H9 (cell line): ENCODE measurements around the gene HSPBP1. TPM values are rescaled to one million over a fixed set of nuclear protein-coding genes. Genes with fewer than 3 reads are reported as not detected.
A peak's percentile ranks its signal among the peaks of the same experiment; 100 is the strongest.

Source experiments
- DNase-seq: peaks from one replicate; pipeline ENCODE4 v3.0.0-alpha.2; 2017
- H2AFZ ChIP-seq: one replicate; pipeline ENCODE4 v1.6.1; 2013; ENCODE audit warnings: mild to moderate bottlenecking, low read length, control low read depth, moderate library complexity
- H2AK5ac ChIP-seq: 2 replicates; pipeline ENCODE4 v1.6.1; 2013; ENCODE audit warnings: low read length, control low read depth, mixed read lengths; ENCODE audit not compliant: insufficient read length
- H2BK120ac ChIP-seq: one replicate; pipeline ENCODE4 v1.6.1; 2013; ENCODE audit warnings: low read depth, mild to moderate bottlenecking, low read length, control low read depth, inconsistent platforms; ENCODE audit not compliant: poor library complexity, severe bottlenecking
- H2BK12ac ChIP-seq: 2 replicates; pipeline ENCODE4 v1.6.1; 2013; ENCODE audit warnings: low read length, control low read depth, mixed read lengths, low read depth; ENCODE audit not compliant: insufficient read length
- H2BK15ac ChIP-seq: 2 replicates; pipeline ENCODE4 v1.6.1; 2013; ENCODE audit warnings: low read depth, low read length, control low read depth
- H2BK20ac ChIP-seq: one replicate; pipeline ENCODE4 v1.6.1; 2013; ENCODE audit warnings: low read depth, mild to moderate bottlenecking, low read length, control low read depth, inconsistent platforms; ENCODE audit not compliant: poor library complexity, severe bottlenecking
- H2BK5ac ChIP-seq: 2 replicates; pipeline ENCODE4 v1.6.1; 2013; ENCODE audit warnings: low read length, control low read depth, mixed read lengths; ENCODE audit not compliant: insufficient read length
- H3K14ac ChIP-seq: 2 replicates; pipeline ENCODE4 v1.6.1; 2013; ENCODE audit warnings: low read length, control low read depth; ENCODE audit not compliant: insufficient read depth
- H3K18ac ChIP-seq: 2 replicates; pipeline ENCODE4 v1.6.1; 2013; ENCODE audit warnings: low read depth, mild to moderate bottlenecking, mixed read lengths, low read length, control low read depth; ENCODE audit not compliant: insufficient read length
- H3K23ac ChIP-seq: 2 replicates; pipeline ENCODE4 v1.6.1; 2013; ENCODE audit warnings: low read length, control low read depth, mixed read lengths, low read depth; ENCODE audit not compliant: insufficient read length
- H3K23me2 ChIP-seq: 2 replicates; pipeline ENCODE4 v1.6.1; 2013; ENCODE audit warnings: low read depth, mild to moderate bottlenecking, mixed read lengths, low read length, control low read depth; ENCODE audit not compliant: insufficient read length, poor library complexity, severe bottlenecking
- H3K27ac ChIP-seq: 2 replicates; pipeline ENCODE4 v1.5.1; 2013; ENCODE audit warnings: low read length, control low read depth, mixed read lengths, low read depth; ENCODE audit not compliant: insufficient read length
- H3K27me3 ChIP-seq: 2 replicates; pipeline ENCODE4 v1.6.1; 2013; ENCODE audit warnings: low read length, control low read depth, inconsistent platforms; ENCODE audit not compliant: insufficient read depth
- H3K4ac ChIP-seq: 2 replicates; pipeline ENCODE4 v1.6.1; 2013; ENCODE audit warnings: low read depth, mild to moderate bottlenecking, control low read depth, inconsistent platforms, low read length, moderate library complexity
- H3K4me1 ChIP-seq: 2 replicates; pipeline ENCODE4 v1.6.1; 2013; ENCODE audit warnings: low read length, control low read depth, inconsistent platforms; ENCODE audit not compliant: insufficient read depth
- H3K4me2 ChIP-seq: 2 replicates; pipeline ENCODE4 v1.6.1; 2013; ENCODE audit warnings: low read length, control low read depth, mixed read lengths; ENCODE audit not compliant: insufficient read length, insufficient read depth
- H3K56ac ChIP-seq: 2 replicates; pipeline ENCODE4 v1.6.1; 2013; ENCODE audit warnings: low read depth, mild to moderate bottlenecking, mixed read lengths, low read length, control low read depth; ENCODE audit not compliant: insufficient read length
- H3K79me1 ChIP-seq: 2 replicates; pipeline ENCODE4 v1.6.1; 2013; ENCODE audit warnings: low read depth, mild to moderate bottlenecking, moderate library complexity, low read length, control low read depth, inconsistent platforms; ENCODE audit not compliant: insufficient read depth, poor library complexity, severe bottlenecking
- H3K79me2 ChIP-seq: 2 replicates; pipeline ENCODE4 v1.6.1; 2013; ENCODE audit warnings: low read length, control low read depth, inconsistent platforms; ENCODE audit not compliant: insufficient read depth
- H3K9ac ChIP-seq: 2 replicates; pipeline ENCODE4 v1.6.1; 2013; ENCODE audit warnings: low read length, control low read depth, mixed read lengths; ENCODE audit not compliant: insufficient read length; ENCODE audit errors: extremely low read depth
- H3K9me3 ChIP-seq: one replicate; pipeline ENCODE4 v1.6.1; 2013; ENCODE audit warnings: low read depth, low read length, inconsistent platforms; ENCODE audit not compliant: control insufficient read depth
- H3T11ph ChIP-seq: one replicate; pipeline ENCODE4 v1.6.1; 2013; ENCODE audit warnings: mild to moderate bottlenecking, low read length, control low read depth, inconsistent platforms
- H4K20me1 ChIP-seq: one replicate; pipeline ENCODE4 v1.6.1; 2013; ENCODE audit not compliant: control insufficient read depth, insufficient read length, insufficient read depth
- H4K5ac ChIP-seq: 2 replicates; pipeline ENCODE4 v1.6.1; 2013; ENCODE audit warnings: low read depth, mild to moderate bottlenecking, mixed read lengths, low read length, control low read depth; ENCODE audit not compliant: insufficient read length
- H4K8ac ChIP-seq: replicated peaks from 2 replicates; pipeline ENCODE4 v1.6.1; 2013; ENCODE audit warnings: low read length, control low read depth, mixed read lengths, low read depth; ENCODE audit not compliant: insufficient read length
- H4K91ac ChIP-seq: 2 replicates; pipeline ENCODE4 v1.6.1; 2013; ENCODE audit warnings: low read depth, mild to moderate bottlenecking, moderate library complexity, mixed read lengths, low read length, control low read depth; ENCODE audit not compliant: insufficient read length
- H3K27ac Mint-ChIP-seq, 3 experiments: 2 replicates in 2 of 3; 3 replicates in 1 of 3; pipeline ENCODE4 v1.8.0; 2020 to 2021; ENCODE audit warnings: mixed read lengths in 3 of 3, mild to moderate bottlenecking in 1 of 3, moderate library complexity in 1 of 3
- H3K27me3 Mint-ChIP-seq: 2 replicates; pipeline ENCODE4 v1.8.0; 2021; ENCODE audit warnings: low read depth, mild to moderate bottlenecking, moderate library complexity, mixed read lengths
- H3K36me3 Mint-ChIP-seq, 3 experiments: 2 replicates in 2 of 3; 3 replicates in 1 of 3; pipeline ENCODE4 v1.8.0; 2020 to 2021; ENCODE audit warnings: low read depth in 3 of 3, mixed read lengths in 3 of 3; ENCODE audit not compliant: insufficient read depth in 1 of 3
- H3K4me1 Mint-ChIP-seq, 2 experiments: 2 replicates each; pipeline ENCODE4 v1.8.0; 2020; ENCODE audit warnings: mixed read lengths in 2 of 2
- H3K4me3 Mint-ChIP-seq, 2 experiments: 2 replicates in 1 of 2; 3 replicates in 1 of 2; pipeline ENCODE4 v1.8.0; 2020 to 2021; ENCODE audit warnings: mild to moderate bottlenecking in 2 of 2, mixed read lengths in 2 of 2, moderate library complexity in 1 of 2
- H3K9me3 Mint-ChIP-seq, 2 experiments: 2 replicates in 1 of 2; 3 replicates in 1 of 2; pipeline ENCODE4 v1.8.0; 2020; ENCODE audit warnings: mild to moderate bottlenecking in 2 of 2, mixed read lengths in 2 of 2, moderate library complexity in 1 of 2
- CTCF ChIP-seq: fragments of 200-600 bp; sonication (generic); conservative IDR thresholded peaks from 3 replicates; pipeline ENCODE4 v1.8.0; 2021; ENCODE audit warnings: antibody characterized with exemption, mild to moderate bottlenecking
- WGBS: extraction: QIAGEN DNeasy Blood & Tissue Kit; methylation state at CpG from one replicate; pipeline ENCODE4 v1.1.7; 2013; ENCODE audit warnings: missing lambda C conversion rate, low lambda C conversion rate, mixed read lengths; ENCODE audit not compliant: insufficient read length; ENCODE audit errors: extremely low coverage; 5-methylcytosine and 5-hydroxymethylcytosine counted together
- total RNA-seq: library from RNA; stranded (reverse); gene quantifications from 2 replicates; pipeline ENCODE4 v1.2.1, GENCODE V29; 2021

Gene HSPBP1
- total RNA-seq, 1 experiment from 2014 or later = 47.4 TPM

- Histone ChIP-seq H4K5ac (no peak overlapping the region), H3K9me3 (no peaks in the 10 kb centered on the region), H3K23ac (no peak overlapping the region), H4K20me1 (peaks cover 2% of the 10 kb centered on the region), H3K27me3 (no peaks in the 10 kb centered on the region), H3K4me1 (no peaks in the 10 kb centered on the region), H3K9ac (no peak overlapping the region), H3K27ac (no peak overlapping the region), H3K4ac (no peak overlapping the region), H2AK5ac (no peak overlapping the region), H2BK5ac (no peak overlapping the region), H3K79me2 (no peaks in the 10 kb centered on the region), H3T11ph (no peak overlapping the region), H4K91ac (no peak overlapping the region), H2AFZ (no peak overlapping the region), H3K18ac (no peak overlapping the region), H3K23me2 (peaks cover 3% of the 10 kb centered on the region), H2BK15ac (no peak overlapping the region), H3K14ac (no peak overlapping the region), H4K8ac (no peak overlapping the region), H2BK120ac (no peak overlapping the region), H3K56ac (no peak overlapping the region), H3K79me1 (no peaks in the 10 kb centered on the region), H3K4me2 (no peak overlapping the region), H2BK20ac (no peak overlapping the region), H2BK12ac (no peak overlapping the region)
- Mint-ChIP-seq H3K4me1 (peaks cover 11 to 14% of the 10 kb centered on the region in 2 experiments), H3K4me3 (no peak overlapping the region), H3K27ac (no peak overlapping the region; a peak in 1 of 7 replicates), H3K9me3 (peaks cover 12 to 17% of the 10 kb centered on the region in 2 experiments), H3K27me3 (peaks cover 16% of the 10 kb centered on the region), H3K36me3 (peaks cover 0 to 15% (median 6%) of the 10 kb centered on the region in 3 experiments; a peak in 6 of 7 replicates)
- WGBS = no CpG with 5 or more reads among the region's 9 CpGs
- peak; percentile 60 for DNase-seq
- TF ChIP-seq CTCF = no peak
Observed at GRCh38 chr19:55220525-55220924, 59.4 kb downstream of the HSPBP1 start.
